Esophagus squamous epithelium (tissue), 5 donors: Measurements from ENCODE around the gene RNF113B. TPM values are rescaled to one million over a fixed set of nuclear protein-coding genes. Genes with fewer than 3 reads are reported as not detected.

Source experiments
- DNase-seq: peaks from one replicate; lab custom pipeline; 2025; lab: John Stamatoyannopoulos, UW
- H3K27ac ChIP-seq, 4 donors: fragments of 200-600 bp; sonication (generic); one replicate each; pipeline ENCODE4 v1.5.1; 2016 to 2019; ENCODE audit warnings: mild to moderate bottlenecking in 1 of 4
- H3K27me3 ChIP-seq, 4 donors: fragments of 200-600 bp; sonication (generic); 1 replicate in 3 of 4; 2 replicates in 1 of 4; pipeline versions ENCODE4 v1.5.1 to v1.6.0; 2017 to 2021; ENCODE audit warnings: antibody characterized with exemption in 1 of 4
- H3K36me3 ChIP-seq, 3 donors: fragments of 200-600 bp; sonication (generic); one replicate each; pipeline ENCODE4 v1.5.1; 2016 to 2019
- H3K4me1 ChIP-seq, 3 donors: fragments of 200-600 bp; sonication (generic); one replicate each; pipeline ENCODE4 v1.5.1; 2017 to 2019
- H3K4me3 ChIP-seq, 4 donors: fragments of 200-600 bp; sonication (generic); 1 replicate in 3 of 4; 2 replicates in 1 of 4; pipeline ENCODE4 v1.5.1; 2016 to 2019; ENCODE audit warnings: mild to moderate bottlenecking in 2 of 4, moderate library complexity in 1 of 4
- H3K9me3 ChIP-seq, 3 donors: fragments of 200-600 bp; sonication (generic); one replicate each; pipeline ENCODE4 v1.5.1; 2016 to 2019
- POLR2A ChIP-seq, 4 donors: fragments of 450-650 bp; IDR thresholded peaks; one replicate each; pipeline ENCODE4 v1.6.1; 2017; ENCODE audit warnings: antibody characterized with exemption in 4 of 4, mild to moderate bottlenecking in 4 of 4, moderate library complexity in 3 of 4
- WGBS, 2 donors: methylation state at CpG; one replicate each; pipeline ENCODE4 v1.1.5; 2018; 5-methylcytosine and 5-hydroxymethylcytosine counted together
- intact Hi-C: fragments of 100-400 bp; cut with DNase I; formaldehyde crosslinking; loops from one replicate; pipeline ENCODE4 v1.15.0; 2022
- total RNA-seq, 4 donors: library from RNA; depleted of rRNA; stranded (reverse); fragments of >200 nt; gene quantifications; one replicate each; pipeline ENCODE4 v1.1.0, GENCODE V29; 2016
- TF ChIP-seq, protein P1 (sequence below), 6 experiments: fragments of 450-650 bp in 4 of 6; fragments of 200-600 bp in 2 of 6; sonication (generic) in 2 of 6; IDR thresholded peaks; one replicate each; pipeline ENCODE4 v1.5.1; 2016 to 2019; ENCODE audit warnings: antibody characterized with exemption in 6 of 6, mild to moderate bottlenecking in 4 of 6, moderate library complexity in 4 of 6
- donor health status: DM: yes; HTN: yes; CAD: no.

Gene RNF113B
- total RNA-seq, 4 donors from 2014 or later: not detected

GRCh38 chr13:98214008-98214643, 37.1 kb upstream of the RNF113B start:
- peaks cover 0 to 3% (median 0%) of the 10 kb centered on the region in 3 donors for H3K36me3 ChIP-seq
- 49 to 55% methylated on average over 5 to 11 of the region's 16 CpGs for WGBS, 2 donors
- H3K4me1 ChIP-seq: peaks cover 8 to 27% (median 9%) of the 10 kb centered on the region in 3 donors
- H3K9me3 ChIP-seq: no peaks in the 10 kb centered on the region
- intact Hi-C loops: no loop called here
- TF ChIP-seq, protein P1, sequence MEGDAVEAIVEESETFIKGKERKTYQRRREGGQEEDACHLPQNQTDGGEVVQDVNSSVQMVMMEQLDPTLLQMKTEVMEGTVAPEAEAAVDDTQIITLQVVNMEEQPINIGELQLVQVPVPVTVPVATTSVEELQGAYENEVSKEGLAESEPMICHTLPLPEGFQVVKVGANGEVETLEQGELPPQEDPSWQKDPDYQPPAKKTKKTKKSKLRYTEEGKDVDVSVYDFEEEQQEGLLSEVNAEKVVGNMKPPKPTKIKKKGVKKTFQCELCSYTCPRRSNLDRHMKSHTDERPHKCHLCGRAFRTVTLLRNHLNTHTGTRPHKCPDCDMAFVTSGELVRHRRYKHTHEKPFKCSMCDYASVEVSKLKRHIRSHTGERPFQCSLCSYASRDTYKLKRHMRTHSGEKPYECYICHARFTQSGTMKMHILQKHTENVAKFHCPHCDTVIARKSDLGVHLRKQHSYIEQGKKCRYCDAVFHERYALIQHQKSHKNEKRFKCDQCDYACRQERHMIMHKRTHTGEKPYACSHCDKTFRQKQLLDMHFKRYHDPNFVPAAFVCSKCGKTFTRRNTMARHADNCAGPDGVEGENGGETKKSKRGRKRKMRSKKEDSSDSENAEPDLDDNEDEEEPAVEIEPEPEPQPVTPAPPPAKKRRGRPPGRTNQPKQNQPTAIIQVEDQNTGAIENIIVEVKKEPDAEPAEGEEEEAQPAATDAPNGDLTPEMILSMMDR (IDR thresholded peaks at IDR 0.05): no peak
- TF ChIP-seq POLR2A (IDR thresholded peaks at IDR 0.05): no peak
- H3K27ac ChIP-seq: no peak overlapping the region
- no peak for DNase-seq
- H3K27me3 ChIP-seq: no peaks in the 10 kb centered on the region
- no peak overlapping the region for H3K4me3 ChIP-seq

DNA sequence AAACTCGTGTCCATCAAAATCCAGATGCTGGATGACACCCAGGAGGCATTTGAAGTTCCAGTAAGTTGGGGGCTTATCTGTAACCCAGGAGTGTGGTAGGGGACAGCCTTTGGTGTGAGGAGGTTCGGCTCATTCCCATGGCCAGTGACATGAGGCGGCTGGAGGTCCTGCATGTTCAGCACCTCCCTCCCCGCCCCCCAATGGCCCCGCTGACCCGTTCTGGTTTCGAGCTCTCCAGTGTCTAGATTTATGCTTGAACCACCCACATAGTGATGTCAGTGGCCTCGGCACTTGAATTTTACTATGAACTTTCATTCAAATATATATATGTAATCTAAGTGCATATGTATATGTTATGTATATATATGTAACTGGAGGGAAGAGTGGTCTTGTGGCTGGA, 36.3 kb upstream of the RNF113B start:
- 79 to 82% methylated on average over 7 of the region's 8 CpGs for WGBS, 2 donors

DNA sequence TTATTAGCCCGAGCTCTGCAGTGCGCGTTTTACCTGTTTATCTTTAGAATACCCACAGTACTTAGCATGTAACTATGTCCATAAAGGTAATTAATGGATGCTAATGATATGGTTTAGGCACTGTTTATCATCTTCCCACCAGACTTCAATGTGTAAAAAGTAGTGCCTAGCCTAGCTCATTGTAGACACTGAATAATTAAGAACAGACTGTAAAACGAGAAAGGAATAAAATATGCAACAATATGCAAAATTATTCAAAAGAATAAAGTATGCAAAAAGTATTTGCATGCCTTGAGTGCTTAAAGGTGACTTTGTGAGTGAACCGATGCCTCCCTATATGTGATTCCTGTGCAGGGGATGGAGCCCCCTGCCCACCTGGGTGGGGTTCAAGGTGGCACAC, 35.7 kb upstream of the RNF113B start:
- Histone ChIP-seq H3K36me3 (peaks cover 0 to 3% (median 0%) of the 10 kb centered on the region in 3 donors), H3K4me3 (no peak overlapping the region), H3K4me1 (peaks cover 8 to 27% (median 9%) of the 10 kb centered on the region in 3 donors), H3K27ac (no peak overlapping the region), H3K9me3 (no peaks in the 10 kb centered on the region), H3K27me3 (no peaks in the 10 kb centered on the region)
- TF ChIP-seq, protein P1 (IDR thresholded peaks at IDR 0.05): no peak
- TF ChIP-seq POLR2A (IDR thresholded peaks at IDR 0.05): no peak
- DNase-seq: no peak
- WGBS, 2 donors: 86 to 89% methylated on average over 5 of the region's 5 CpGs
- intact Hi-C loops: no loop called here

More for the DNA sequence above, 36.3 kb upstream of the RNF113B start:
- DNase-seq: no peak
- Histone ChIP-seq H3K27me3 (no peaks in the 10 kb centered on the region), H3K9me3 (no peaks in the 10 kb centered on the region), H3K4me1 (peaks cover 8 to 27% (median 9%) of the 10 kb centered on the region in 3 donors), H3K4me3 (no peak overlapping the region), H3K36me3 (peaks cover 0 to 3% (median 0%) of the 10 kb centered on the region in 3 donors), H3K27ac (no peak overlapping the region)
- TF ChIP-seq, protein P1 (IDR thresholded peaks at IDR 0.05): no peak
- no peak for TF ChIP-seq POLR2A (IDR thresholded peaks at IDR 0.05)
- intact Hi-C loops: no loop called here

DNA sequence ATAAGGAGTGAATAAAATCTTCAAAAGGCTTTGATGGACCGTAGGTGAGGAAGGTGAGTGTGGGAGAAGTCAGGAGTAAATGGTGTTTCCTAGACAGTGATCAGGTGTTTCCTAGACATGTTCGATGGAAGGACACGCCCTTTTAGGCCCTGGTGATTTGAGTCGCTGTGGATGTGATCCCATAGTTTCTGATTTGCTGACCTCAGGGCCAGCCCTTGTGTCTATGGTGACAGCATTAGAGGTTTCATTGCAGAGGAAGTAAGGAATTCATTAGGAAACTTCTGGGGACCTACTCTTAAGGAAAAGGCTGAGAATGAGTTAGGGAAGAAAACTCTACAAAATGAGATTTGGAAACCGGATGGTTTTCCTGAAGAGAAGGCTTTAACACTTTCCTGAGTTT, 31.5 kb upstream of the RNF113B start:
- H3K27me3 ChIP-seq: no peaks in the 10 kb centered on the region
- H3K4me3 ChIP-seq: no peak overlapping the region
- no peak overlapping the region for H3K27ac ChIP-seq
- H3K4me1 ChIP-seq: peaks cover 0 to 6% (median 0%) of the 10 kb centered on the region in 3 donors
- intact Hi-C loops: no loop called here
- TF ChIP-seq, protein P1 (IDR thresholded peaks at IDR 0.05): no peak
- TF ChIP-seq POLR2A (IDR thresholded peaks at IDR 0.05): no peak
- WGBS, 2 donors: 79 to 85% methylated on average over 5 of the region's 5 CpGs
- DNase-seq: no peak
- H3K36me3 ChIP-seq: no peaks in the 10 kb centered on the region
- H3K9me3 ChIP-seq: peaks cover 0 to 7% (median 2%) of the 10 kb centered on the region in 3 donors

DNA sequence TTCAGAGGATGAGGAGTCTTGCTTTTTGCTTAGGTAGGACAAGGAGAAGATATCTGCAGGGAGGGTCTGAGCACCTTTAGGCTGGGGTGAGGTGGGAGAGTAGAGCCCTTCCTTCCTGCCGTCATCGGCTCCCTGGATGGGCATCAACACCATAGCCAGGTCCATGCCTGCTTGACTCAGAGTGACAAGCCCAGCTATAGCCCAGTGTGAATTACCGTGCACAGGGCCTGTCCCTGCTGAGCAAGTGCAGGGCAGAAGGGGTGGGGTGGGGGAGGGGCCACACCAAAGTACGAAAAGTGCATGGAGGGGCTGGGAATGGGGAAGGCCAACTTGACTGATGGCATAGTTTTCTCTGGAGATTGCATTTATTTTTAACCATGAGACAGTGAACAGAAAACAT, 30.3 kb upstream of the RNF113B start:
- Histone ChIP-seq H3K4me1 (peaks cover 0 to 6% (median 0%) of the 10 kb centered on the region in 3 donors), H3K27me3 (no peaks in the 10 kb centered on the region), H3K9me3 (peaks cover 0 to 7% (median 2%) of the 10 kb centered on the region in 3 donors), H3K27ac (peak overlapping the region in 1 of 4 donors; percentile 31), H3K36me3 (no peaks in the 10 kb centered on the region), H3K4me3 (no peak overlapping the region)
- no peak for DNase-seq
- 79 to 86% methylated on average over 3 to 4 of the region's 4 CpGs for WGBS, 2 donors
- no peak for TF ChIP-seq POLR2A (IDR thresholded peaks at IDR 0.05)
- TF ChIP-seq, protein P1 (IDR thresholded peaks at IDR 0.05): no peak
- intact Hi-C loops: no loop called here
